Measurements from ENCODE around the gene CAPS.

GRCh38 chr19:5923356-5923755 is 9.3 kb downstream of the CAPS start:
- TF ChIP-seq CTCF (optimal IDR thresholded peaks at IDR 0.05 in 1 of 3, IDR thresholded peaks at IDR 0.05 in 1 of 3, conservative IDR thresholded peaks at IDR 0.05 in 1 of 3; ENCODE audit: extremely low read depth in 1 of 3, insufficient read depth in 2 of 3, low read length in 3 of 3), result no peak
- TF ChIP-seq EZH2 (IDR thresholded peaks at IDR 0.05; ENCODE audit: low read length), result no peak

Measured in keratinocyte (primary cell).